Stimulated activated CD4-positive, alpha-beta T cell treated with anti-CD3 and anti-CD28 coated beads, Interleukin-4, amount 100 ng/mL, for 1 hour (primary cell): ENCODE results near the gene STMN3.
"Not testable (repeated sequence)": the region's sequence is repeated elsewhere in the genome, so short reads cannot be mapped to it uniquely, and the experiment has no call there.

Experiments
- DNase-seq: peaks from one replicate; pipeline ENCODE4 v3.0.0-alpha.2; 2020

Gene STMN3

GRCh38 chr20:63675681-63676368, 22.6 kb upstream of the STMN3 start:
- no peak for DNase-seq

DNA sequence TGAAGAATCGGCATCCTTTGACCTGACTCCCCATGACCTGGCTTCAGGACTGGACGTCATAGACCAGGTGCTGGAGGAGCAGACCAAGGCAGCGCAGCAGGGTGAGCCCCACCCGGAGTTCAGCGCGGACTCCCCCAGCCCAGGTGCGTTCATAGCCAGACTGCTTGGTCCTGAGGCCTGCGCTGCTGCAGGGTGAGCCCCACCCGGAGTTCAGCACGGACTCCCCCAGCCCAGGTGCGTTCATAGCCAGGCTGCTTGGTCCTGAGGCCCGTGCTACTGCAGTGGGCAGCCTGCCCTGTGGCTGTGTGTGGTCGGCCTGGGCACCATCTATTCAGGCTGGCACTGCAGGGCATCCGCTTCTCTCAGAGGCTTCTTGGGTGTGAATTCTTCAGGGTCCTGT, 20.7 kb upstream of the STMN3 start:
- DNase-seq, result no peak

- DNase-seq, result no peak
Observed at GRCh38 chr20:63672666-63673065, 19.4 kb upstream of the STMN3 start.

DNA sequence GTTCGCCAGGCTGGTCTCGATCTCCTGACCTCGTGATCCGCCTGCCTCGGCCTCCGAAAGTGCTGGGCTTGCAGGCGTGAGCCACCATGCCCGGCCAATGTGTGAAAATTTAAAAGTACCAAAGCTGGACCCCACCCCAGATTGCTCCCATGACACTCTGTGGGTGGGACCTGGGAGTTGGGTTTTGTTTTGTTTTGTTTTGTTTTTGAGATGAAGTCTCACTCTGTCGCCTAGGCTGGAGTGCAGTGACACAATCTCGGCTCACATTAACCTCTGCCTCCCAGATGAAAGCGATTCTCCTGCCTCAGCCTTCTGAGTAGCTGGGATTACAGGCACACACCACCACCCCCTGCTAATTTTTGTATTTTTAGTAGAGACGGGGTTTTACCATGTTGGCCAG, 18.5 kb upstream of the STMN3 start:
- DNase-seq, result not testable (repeated sequence)

- no peak for DNase-seq
Observed at GRCh38 chr20:63668351-63668750, 15.1 kb upstream of the STMN3 start.

DNA sequence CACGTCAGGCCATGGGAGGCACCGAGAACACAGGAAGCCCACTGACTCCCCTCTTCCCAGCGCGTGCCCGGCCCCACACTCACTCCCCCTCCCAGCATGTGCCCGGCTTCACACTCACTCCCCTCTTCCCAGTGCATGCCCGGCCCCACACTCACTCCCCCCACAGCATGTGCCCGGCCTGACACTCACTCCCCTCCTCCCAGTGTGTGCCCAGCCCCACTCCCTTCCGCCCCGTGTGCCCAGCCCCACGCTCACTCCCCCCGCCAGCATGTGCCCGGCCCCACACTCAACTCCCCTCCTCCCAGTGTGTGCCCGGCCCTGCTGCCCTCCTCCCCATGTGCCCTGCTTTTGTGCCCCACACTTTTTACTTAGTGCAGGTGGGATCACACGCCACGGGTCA, 14.6 kb upstream of the STMN3 start:
- DNase-seq, result no peak

GRCh38 chr20:63665708-63666107, 12.5 kb upstream of the STMN3 start:
- DNase-seq, result no peak

- DNase-seq, result no peak
Observed at GRCh38 chr20:63664861-63665594, 11.8 kb upstream of the STMN3 start.

- no peak for DNase-seq
Observed at GRCh38 chr20:63664143-63664851, 11.1 kb upstream of the STMN3 start.

DNA sequence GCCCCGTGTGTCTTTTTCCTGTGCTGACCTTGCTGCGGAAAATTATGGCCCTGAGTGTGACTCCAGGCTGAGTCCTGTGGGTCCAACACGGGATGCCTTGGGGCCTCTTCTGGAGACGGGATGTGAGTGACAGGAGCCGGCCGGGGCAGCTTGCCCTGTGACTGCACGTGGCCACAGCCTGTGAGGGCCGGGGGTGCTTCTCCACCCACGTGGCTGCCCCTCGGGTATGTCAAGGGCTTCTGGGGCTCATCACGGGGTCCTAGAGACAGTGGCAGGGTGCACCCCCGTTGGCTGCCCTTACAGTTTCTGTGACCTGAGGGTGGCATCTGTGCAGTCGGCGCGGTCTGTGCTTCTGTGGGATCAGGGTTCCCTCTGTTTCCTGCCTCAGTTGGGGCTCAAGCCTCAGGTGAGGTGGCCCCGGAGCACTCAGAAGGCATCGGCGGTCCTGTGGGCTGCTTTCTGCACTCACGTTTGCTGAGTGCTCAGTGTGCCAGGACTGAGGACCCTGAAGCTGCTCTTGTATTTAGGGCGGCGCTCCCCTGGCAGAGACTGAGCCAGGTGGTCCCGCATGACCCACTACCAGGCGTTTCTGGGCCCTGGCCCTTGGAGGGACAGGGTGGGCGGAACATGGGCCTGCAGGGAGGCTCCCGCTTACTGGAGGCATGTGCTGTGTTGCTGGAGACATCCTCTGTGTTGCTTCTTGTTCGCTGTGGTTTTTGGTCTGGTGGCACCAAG, 10.3 kb upstream of the STMN3 start:
- DNase-seq, result no peak

GRCh38 chr20:63662813-63663189, 9.6 kb upstream of the STMN3 start:
- no peak for DNase-seq

DNA sequence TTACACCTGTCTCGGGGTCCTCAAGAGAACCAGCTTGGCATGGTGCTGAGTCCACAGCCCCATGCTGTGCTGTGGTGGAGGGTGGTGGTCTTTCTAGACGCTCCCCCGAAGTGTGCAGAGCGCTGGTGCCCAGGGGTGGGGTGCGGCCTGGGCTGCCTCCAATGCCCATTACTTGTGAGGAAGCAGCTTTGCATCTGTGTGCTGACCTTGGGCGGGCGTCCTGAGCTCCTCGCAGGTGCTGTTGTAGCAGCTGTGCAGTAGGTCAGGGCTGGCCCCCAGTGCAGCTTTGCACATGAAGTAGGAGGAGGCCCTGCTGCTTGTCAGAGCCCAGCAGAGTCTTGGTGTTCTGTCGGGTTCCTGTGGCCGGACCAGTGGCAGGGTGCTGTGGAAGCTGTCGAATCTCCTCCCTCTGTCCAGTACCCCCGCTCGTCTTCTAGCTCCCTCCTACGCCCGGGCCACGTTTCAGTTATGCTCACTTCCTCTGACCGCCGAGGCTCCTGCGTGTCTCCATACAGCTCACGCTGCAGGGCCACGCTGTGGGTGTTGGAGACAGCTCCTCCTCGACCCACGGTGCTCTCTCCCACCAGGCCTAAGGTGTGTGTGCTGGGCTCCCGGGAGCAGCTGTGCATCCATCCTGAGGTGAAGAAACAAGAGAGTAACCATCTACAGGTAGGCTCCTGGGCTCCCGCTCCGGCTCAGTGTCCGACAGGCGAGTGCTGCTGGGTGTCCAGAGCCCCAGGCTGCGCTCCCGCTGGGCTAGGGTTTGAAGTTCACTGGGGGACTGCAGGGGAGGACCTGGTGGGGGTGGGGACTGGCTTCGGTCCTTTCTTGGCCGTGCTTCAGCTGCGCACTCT, 9.0 kb upstream of the STMN3 start:
- no peak for DNase-seq

DNA sequence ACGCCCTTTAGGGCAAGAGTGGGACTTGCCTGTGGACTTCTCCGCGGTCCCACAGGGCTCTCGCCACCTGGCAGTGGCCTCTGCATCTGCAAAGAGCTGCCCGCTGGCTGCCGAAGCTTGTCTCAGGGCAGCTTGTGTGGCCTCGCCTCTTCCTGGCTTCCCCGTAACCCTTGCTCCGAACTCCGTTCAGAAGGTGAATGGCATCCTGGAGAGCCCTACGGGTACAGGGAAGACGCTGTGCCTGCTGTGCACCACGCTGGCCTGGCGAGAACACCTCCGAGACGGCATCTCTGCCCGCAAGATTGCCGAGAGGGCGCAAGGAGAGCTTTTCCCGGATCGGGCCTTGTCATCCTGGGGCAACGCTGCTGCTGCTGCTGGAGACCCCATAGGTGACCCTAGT, 7.9 kb upstream of the STMN3 start:
- no peak for DNase-seq

- no peak for DNase-seq
Observed at GRCh38 chr20:63660622-63661021, 7.4 kb upstream of the STMN3 start.

DNA sequence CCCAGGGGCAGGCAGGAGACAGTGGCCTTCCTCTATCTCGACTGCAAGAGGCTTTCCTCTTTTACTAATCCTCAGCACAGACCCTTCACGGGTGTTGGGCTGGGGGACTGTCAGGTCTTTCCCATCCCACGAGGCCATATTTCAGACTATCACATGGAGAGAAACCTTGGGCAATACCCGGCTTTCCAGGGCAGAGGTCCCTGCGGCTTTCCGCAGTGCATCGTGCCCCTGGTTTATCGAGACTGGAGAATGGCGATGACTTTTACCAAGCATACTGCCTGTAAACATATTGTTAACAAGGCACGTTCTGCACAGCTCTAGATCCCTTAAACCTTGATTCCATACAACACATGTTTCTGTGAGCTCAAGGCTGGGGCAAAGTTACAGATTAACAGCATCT, 7.0 kb upstream of the STMN3 start:
- DNase-seq, result not testable (repeated sequence)

GRCh38 chr20:63659370-63659769, 6.1 kb upstream of the STMN3 start:
- DNase-seq, result no peak

- DNase-seq, result no peak
Observed at GRCh38 chr20:63658749-63659187, 5.5 kb upstream of the STMN3 start.

DNA sequence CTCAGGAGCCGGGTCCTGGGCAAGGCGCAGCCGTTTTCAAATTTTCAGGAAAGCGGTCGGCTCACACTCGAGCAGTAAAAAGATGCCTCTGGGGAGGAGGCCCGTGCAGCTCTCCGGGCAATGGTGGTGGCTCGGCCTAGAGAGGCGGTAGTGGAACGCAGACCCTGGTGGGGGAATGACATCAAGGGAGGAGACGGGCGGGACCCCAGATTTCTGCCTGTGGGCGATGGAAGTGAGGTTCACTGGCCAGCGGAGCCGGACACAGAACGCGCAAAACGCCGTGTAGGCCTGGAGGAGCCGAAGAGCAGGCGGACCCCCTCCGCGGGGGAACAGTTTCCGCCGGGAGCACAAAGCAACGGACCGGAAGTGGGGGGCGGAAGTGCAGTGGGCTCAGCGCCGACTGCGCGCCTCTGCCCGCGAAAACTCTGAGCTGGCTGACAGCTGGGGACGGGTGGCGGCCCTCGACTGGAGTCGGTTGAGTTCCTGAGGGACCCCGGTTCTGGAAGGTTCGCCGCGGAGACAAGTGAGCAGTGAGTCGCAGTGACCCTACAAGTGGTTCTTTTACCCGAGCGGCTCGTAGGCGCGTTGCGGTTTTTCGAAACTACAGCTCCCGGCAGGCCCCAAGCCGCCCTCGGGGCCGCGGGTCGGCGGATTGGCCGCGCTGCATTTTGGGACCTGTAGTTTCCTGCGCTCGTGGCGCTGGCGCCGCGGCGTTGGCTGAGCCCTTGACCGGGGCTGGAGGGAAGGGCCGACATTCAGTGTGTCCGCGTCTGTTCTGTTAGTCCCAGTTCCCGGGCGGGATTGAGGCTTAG, 4.9 kb upstream of the STMN3 start, which contains the start of gene RTEL1:
RTEL1 (plus strand) TSS at position 376 of the 812 bp plus-strand sequence. CDS start 1,091 bp downstream, outside the sequence.
- peak; percentile 87 for DNase-seq

DNA sequence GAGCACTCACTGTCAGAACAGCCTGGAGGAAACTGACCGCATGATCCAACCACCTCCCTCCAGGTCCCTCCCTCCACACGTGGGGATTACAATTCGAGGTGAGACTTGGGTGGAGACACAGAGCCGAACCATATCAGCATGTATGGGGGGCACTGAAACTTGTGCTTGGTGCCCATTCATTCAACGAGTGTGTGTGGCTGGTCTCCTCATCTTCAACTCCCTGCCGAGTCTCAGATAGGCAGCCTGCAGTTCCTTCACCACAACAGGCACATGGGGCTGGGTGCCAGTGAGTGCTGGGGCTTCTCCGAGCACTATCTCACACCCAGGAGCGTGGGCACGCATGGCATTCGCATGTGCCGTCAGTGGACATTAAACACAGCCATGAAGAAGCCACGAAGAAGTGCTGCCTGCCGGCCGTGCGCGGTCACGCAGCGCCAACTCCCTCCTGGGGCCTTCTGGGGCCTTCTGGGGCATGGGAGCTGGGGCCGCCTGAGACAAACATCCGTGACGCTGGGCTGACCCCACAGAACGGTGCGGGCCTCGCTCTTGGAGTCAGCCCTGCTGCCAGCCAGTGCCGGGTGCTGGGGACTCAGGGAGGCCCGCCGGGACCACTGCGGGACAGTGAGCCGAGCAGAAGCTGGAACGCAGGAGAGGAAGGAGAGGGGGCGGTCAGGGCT, 4.2 kb upstream of the STMN3 start:
- no peak for DNase-seq

- DNase-seq, result no peak
Observed at GRCh38 chr20:63656451-63656850, 3.2 kb upstream of the STMN3 start.

DNA sequence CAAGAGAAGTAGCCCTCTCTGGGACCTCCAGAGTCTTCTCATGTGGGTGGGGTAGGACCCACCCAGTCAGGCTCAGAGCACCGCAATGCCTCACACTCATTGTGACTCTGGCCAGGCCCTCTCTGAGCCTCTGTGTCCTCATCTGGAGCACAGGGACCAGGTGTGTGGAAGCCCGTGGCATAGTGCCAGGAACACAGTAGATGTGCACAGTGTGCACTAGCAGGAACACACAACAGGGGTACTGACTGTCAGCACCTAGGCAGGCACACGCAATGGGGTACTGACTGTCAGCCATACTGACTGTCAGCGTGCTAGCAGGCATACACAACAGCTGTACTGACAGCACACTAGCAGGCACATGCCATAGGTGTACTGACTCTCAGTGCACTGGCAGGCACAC, 2.0 kb upstream of the STMN3 start:
- DNase-seq, result no peak
